Suprapubic skin (tissue), 4 donors: ENCODE results near the gene KLF13. TPM values are rescaled to one million over a fixed set of nuclear protein-coding genes. Genes with fewer than 3 reads are reported as not detected.

Experiments
- DNase-seq, 2 donors: peaks; one replicate each; pipeline ENCODE4 v3.0.0-alpha.2; 2019; ENCODE audit warnings: low spot score in 2 of 2
- H3K27ac ChIP-seq: fragments of 200-600 bp; sonication (generic); one replicate; pipeline ENCODE4 v1.5.1; 2019
- H3K27me3 ChIP-seq: fragments of 200-600 bp; sonication (generic); one replicate; pipeline ENCODE4 v1.5.1; 2019
- H3K36me3 ChIP-seq: fragments of 200-600 bp; sonication (generic); one replicate; pipeline ENCODE4 v1.5.1; 2019
- H3K4me1 ChIP-seq: fragments of 200-600 bp; sonication (generic); one replicate; pipeline ENCODE4 v1.5.1; 2019
- H3K4me3 ChIP-seq: fragments of 200-600 bp; sonication (generic); one replicate; pipeline ENCODE4 v1.5.1; 2019; ENCODE audit warnings: mild to moderate bottlenecking
- H3K9me3 ChIP-seq: fragments of 200-600 bp; sonication (generic); one replicate; pipeline ENCODE4 v1.5.1; 2019
- CTCF ChIP-seq, 2 donors: fragments of 200-600 bp in 1 of 2; fragments of 450-650 bp in 1 of 2; sonication (generic) in 1 of 2; IDR thresholded peaks; one replicate each; pipeline ENCODE4 v1.5.1; 2016 to 2019; ENCODE audit warnings: antibody characterized with exemption in 2 of 2, mild to moderate bottlenecking in 1 of 2, moderate library complexity in 1 of 2
- EP300 ChIP-seq: sonication (generic); formaldehyde crosslinking; IDR thresholded peaks from one replicate; pipeline ENCODE4 v1.6.1; 2017; ENCODE audit warnings: antibody characterized with exemption
- POLR2A ChIP-seq, 2 donors: fragments of 450-650 bp; IDR thresholded peaks; one replicate each; pipeline ENCODE4 v1.6.1; 2017; ENCODE audit warnings: antibody characterized with exemption in 2 of 2, mild to moderate bottlenecking in 2 of 2, moderate library complexity in 2 of 2
- POLR2AphosphoS5 ChIP-seq, 3 donors: sonication (generic); formaldehyde crosslinking; IDR thresholded peaks; one replicate each; pipeline ENCODE4 v1.6.1; 2017; ENCODE audit warnings: antibody characterized with exemption in 3 of 3
- WGBS: methylation state at CpG from one replicate; pipeline ENCODE4 v1.1.5; 2018; 5-methylcytosine and 5-hydroxymethylcytosine counted together
- total RNA-seq, 4 donors: library from RNA; depleted of rRNA; stranded (reverse); fragments of >200 nt; gene quantifications; one replicate each; pipeline ENCODE4 v1.1.0, GENCODE V29; 2016

KLF13 gene
- total RNA-seq, 4 donors from 2014 or later = 141 to 162 (median 145) TPM

DNA sequence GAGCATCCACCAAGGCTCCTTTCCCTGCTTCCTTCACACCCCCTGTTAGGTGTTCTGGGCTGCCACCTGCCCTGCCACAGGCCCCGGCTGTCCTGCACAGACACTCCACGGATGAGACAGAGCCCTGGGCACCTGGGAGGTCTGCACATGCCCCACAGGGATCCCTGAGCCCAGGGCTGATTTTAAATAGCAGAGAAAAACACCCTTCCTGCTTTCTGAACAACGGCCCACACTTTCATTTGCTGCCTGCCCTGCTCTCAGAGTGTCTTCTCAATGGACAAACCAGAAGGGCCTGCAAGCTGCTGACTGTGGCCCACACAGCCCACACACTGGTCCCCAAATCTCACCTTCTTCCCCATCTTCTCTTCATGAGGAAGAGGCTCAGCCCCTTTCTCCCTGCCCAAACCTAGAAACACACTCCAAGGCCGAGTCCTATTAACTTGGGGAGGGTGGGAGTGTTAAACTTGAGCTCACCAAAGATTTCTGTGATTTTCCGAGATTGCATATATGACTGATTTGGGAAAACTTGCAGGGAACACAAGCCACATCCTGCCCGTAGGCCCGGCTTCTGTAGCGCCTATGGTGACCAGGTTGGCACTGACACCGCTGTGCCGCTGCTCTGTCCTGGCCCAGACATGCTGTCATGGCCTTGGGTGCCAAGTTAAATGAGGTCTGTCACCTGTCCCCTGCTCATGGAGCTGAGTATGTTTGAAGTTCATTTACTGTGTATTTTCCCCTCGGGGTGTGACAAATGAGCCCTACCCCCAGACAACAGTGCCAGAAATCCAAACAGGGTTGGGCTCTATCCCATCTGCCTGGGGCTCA lies 47.2 kb upstream of the KLF13 start:
- WGBS = 63% methylated on average over 11 of the region's 11 CpGs
- Histone ChIP-seq H3K27ac (no peak overlapping the region), H3K9me3 (no peaks in the 10 kb centered on the region), H3K4me3 (no peak overlapping the region), H3K4me1 (peaks cover 18% of the 10 kb centered on the region), H3K36me3 (no peaks in the 10 kb centered on the region), H3K27me3 (no peaks in the 10 kb centered on the region)
- TF ChIP-seq POLR2AphosphoS5 (IDR thresholded peaks at IDR 0.05) (no peak), CTCF (IDR thresholded peaks at IDR 0.05) (no peak), POLR2A (IDR thresholded peaks at IDR 0.05) (no peak), EP300 (no peak)
- DNase-seq = peak; percentile 43 to 59

DNA sequence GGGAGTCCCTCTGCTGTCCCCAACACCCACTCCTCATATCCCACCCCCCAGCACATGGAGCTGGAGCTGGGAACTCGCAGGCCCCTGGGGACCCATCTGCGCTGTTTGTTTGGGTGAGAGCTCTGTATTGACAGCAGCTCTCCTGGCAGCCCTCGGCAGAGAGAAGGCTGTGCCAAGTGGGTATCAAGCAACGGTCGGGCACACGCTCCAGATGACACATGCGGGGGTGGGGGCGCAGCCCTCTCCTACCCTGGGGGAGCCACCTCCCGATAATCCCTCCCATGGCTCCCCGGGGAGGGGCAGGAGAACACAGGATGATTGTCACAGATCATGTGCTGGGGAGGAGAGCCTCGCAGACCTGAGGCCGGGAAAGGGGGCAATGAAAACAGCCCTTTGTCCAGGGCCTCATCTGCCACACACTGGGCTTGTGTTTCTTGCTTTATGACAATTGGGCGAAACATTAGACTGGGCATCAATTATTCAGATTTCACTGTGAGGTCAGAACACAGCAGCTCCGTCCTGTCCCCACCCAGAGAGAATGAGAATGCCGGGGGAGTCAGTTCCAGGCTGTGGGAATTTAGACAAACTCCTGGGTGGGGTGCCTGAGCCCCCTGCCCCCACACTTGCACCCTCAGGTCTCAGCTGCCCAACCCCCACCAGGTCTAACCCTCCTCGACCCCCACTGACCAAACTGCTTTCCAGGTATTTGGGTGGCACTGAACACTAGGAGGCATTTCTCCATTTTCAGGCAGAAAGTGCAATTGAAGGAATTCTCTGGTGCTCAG lies 46.4 kb upstream of the KLF13 start:
- no peak overlapping the region for H3K27ac ChIP-seq
- no peak for TF ChIP-seq POLR2A (IDR thresholded peaks at IDR 0.05)
- TF ChIP-seq EP300 = no peak
- no peak for TF ChIP-seq POLR2AphosphoS5 (IDR thresholded peaks at IDR 0.05)
- TF ChIP-seq CTCF (IDR thresholded peaks at IDR 0.05) = no peak
- no peaks in the 10 kb centered on the region for H3K9me3 ChIP-seq
- no peaks in the 10 kb centered on the region for H3K27me3 ChIP-seq
- peaks cover 18% of the 10 kb centered on the region for H3K4me1 ChIP-seq
- peak; percentile 61 to 72 for DNase-seq
- H3K36me3 ChIP-seq = no peaks in the 10 kb centered on the region
- H3K4me3 ChIP-seq = no peak overlapping the region
- 37% methylated on average over 11 of the region's 16 CpGs for whole genome bisulfite sequencing

DNA sequence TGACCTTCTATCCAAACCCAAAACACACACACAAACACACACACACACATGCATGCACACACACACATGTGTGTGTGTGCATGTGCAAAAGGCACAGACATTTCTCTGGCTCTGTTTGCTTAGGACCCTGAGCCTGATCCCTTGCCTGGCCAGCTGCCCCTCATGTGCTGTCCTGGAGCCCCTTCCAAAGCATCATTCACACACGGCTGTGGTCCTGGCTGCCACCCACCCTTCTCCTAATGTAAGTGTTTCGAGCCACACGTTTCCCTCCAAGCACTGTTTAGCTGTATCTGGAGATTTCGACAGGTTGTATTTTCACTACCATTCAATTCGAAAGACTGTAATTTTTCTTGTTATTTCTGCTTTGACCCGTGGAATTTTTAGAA lies 45.8 kb upstream of the KLF13 start:
- DNase-seq = peak in 1 of 2 donors; percentile 19
- H3K9me3 ChIP-seq = no peaks in the 10 kb centered on the region
- 70% methylated on average over 6 of the region's 6 CpGs for WGBS
- no peaks in the 10 kb centered on the region for H3K27me3 ChIP-seq
- H3K4me3 ChIP-seq = no peak overlapping the region
- peaks cover 18% of the 10 kb centered on the region for H3K4me1 ChIP-seq
- no peaks in the 10 kb centered on the region for H3K36me3 ChIP-seq
- no peak overlapping the region for H3K27ac ChIP-seq
- TF ChIP-seq POLR2AphosphoS5 (IDR thresholded peaks at IDR 0.05) = no peak
- no peak for TF ChIP-seq POLR2A (IDR thresholded peaks at IDR 0.05)
- TF ChIP-seq EP300 = no peak
- TF ChIP-seq CTCF (IDR thresholded peaks at IDR 0.05) = no peak

GRCh38 chr15:31283043-31283442 lies 43.6 kb upstream of the KLF13 start:
- DNase-seq = no peak
- peaks cover 18% of the 10 kb centered on the region for H3K4me1 ChIP-seq
- no peaks in the 10 kb centered on the region for H3K36me3 ChIP-seq
- no peaks in the 10 kb centered on the region for H3K27me3 ChIP-seq
- TF ChIP-seq POLR2A (IDR thresholded peaks at IDR 0.05) (no peak), CTCF (IDR thresholded peaks at IDR 0.05) (no peak), EP300 (no peak), POLR2AphosphoS5 (IDR thresholded peaks at IDR 0.05) (no peak)
- 98% methylated on average over 4 of the region's 4 CpGs for WGBS
- H3K9me3 ChIP-seq = no peaks in the 10 kb centered on the region
- H3K4me3 ChIP-seq = no peak overlapping the region
- H3K27ac ChIP-seq = no peak overlapping the region

DNA sequence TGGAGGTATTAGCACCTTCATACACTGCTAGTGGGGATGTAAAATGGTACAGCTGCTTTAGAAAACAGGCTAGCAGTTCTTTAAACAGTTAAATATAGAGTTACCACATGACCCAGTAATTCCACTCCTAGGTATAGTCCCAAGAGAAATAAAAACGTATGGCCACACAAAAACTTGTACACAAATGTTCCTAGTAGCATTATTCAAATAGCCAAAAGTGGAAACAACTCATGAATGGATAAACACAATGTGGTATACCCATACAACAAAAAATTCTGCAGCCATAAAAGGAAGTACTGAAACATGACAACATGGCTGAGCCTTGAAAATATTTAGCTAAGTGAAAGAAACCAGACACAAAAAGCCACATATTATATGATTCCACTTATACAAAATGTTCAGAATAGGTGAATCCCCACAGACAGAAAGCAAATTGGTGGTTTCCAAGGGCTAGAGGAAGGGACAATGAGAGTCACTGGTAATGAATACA lies 40.8 kb upstream of the KLF13 start:
- WGBS = 35% methylated on average over 1 of the region's 1 CpG
- TF ChIP-seq POLR2AphosphoS5 (IDR thresholded peaks at IDR 0.05) (no peak), EP300 (no peak), POLR2A (IDR thresholded peaks at IDR 0.05) (no peak), CTCF (IDR thresholded peaks at IDR 0.05) (no peak)
- no peak overlapping the region for H3K27ac ChIP-seq
- no peak overlapping the region for H3K4me3 ChIP-seq
- no peaks in the 10 kb centered on the region for H3K27me3 ChIP-seq
- no peaks in the 10 kb centered on the region for H3K4me1 ChIP-seq
- H3K9me3 ChIP-seq = no peaks in the 10 kb centered on the region
- DNase-seq = no peak
- no peaks in the 10 kb centered on the region for H3K36me3 ChIP-seq
